Activated CD8-positive, alpha-beta memory T cell treated with anti-CD3 and anti-CD28 coated beads, Interleukin-2, amount 50 U/mL, for 24 hours (primary cell): Measurements from ENCODE around the gene DUSP7.
"Not testable (repeated sequence)": the region's sequence is repeated elsewhere in the genome, so short reads cannot be mapped to it uniquely, and the experiment has no call there.

Experiments used
- DNase-seq: peaks from one replicate; pipeline ENCODE4 v3.0.0-alpha.2; 2020; ENCODE audit errors: extremely low read depth

The DUSP7 gene

DNA sequence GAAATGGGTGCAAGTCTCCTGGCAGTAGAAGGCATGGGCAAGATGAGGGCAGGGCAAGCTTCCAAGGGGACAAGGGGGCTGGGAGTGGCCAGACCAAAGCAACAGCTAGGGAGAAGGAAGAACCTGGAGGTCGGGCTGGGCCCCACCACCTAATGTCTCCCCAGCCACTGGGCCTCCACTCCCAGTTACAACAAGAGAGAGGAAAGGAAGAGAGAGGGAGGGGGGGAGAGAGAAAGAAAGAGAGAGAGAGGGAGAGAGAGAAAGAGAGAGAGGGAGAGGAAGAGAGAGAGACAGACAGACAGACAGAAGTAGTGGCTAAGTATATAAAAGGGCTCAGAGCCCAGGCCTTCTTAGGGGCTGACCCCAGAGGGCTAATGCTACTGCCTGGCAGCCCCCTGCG, 6.9 kb downstream of the DUSP7 start:
- DNase-seq: no peak

DNA sequence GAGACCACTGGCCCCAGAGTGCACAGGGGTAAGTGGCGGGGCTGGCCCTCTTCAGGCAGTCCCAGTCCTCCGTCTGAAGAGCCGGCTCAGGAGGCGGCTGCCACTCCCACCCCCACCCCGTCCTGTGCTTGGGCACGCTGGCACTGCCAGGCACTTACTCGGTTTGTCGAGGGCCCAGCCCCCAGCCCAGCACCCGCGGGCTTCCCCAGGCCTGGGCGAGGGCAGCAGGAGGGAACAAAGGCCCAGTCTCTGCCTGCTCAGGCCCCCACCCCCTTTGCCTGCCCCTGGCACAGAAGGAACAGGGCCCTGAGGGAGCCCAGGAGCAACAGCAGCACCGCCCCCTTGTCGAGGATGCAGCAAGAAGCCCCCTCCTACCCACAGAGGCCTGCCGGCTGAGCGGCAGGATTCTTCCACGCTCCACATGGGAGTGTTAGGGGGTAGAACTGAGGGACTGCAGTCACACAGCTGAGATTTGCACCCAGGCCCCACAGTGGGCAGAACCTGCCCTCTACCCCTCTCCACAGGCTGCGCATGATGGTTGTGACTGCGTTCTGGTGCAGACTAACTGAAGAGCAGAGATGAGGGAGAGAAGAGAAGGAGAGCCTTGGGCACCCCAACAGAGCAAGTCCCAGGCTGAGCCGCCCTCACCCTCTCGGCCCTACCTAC, 8.9 kb downstream of the DUSP7 start:
- no peak for DNase-seq

DNA sequence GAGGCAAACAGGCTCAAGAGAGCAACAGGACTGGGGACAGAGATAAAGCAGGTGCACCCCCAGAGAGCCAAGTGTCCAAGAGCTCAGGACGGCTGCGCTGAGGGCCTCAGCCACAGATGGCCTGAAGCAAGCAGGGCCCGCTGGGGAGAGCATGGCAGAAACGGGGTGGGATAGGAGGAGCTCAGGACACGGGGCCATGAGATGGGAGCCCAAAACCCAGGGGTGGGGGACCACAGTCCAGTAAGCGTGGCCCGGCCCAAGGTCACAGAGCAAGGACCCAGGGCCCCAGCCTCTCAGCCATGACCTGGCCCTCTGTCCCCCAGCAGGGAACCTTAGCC, 9.5 kb downstream of the DUSP7 start:
- DNase-seq: no peak

DNA sequence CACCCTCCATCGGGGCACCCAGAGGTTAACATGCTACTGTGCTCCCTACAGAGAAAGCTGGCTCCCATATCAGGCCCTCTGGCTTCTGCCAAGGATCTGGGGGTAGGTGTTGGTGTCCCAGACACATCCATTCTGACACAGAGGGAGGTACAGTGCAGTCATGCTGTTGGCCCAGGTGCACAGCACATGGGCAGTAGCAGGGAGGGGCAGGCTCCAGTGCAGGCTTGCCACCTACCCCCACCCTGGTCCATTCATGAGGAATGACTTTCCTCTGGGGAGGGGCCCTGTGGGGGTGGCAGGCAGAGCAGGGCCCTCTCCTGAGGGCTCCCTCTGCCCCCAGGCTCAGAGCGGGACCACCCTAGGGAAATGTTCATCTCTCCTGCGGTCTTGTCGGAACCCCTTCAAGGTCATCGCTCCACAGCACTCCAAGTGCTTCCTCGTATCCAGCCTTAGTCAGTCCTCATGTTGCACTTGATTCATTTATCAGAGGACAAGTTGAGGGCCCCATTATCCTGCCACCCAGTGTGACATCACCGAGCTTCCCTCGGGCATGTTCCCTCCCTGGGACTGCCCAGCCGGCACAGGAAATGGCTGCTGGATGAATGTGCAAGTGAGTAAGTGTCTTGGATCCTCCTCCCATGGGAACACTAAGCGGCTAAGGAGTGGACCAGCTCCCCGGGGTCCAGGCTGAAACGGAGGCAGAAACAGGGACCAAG, 10.0 kb downstream of the DUSP7 start:
- no peak for DNase-seq

DNA sequence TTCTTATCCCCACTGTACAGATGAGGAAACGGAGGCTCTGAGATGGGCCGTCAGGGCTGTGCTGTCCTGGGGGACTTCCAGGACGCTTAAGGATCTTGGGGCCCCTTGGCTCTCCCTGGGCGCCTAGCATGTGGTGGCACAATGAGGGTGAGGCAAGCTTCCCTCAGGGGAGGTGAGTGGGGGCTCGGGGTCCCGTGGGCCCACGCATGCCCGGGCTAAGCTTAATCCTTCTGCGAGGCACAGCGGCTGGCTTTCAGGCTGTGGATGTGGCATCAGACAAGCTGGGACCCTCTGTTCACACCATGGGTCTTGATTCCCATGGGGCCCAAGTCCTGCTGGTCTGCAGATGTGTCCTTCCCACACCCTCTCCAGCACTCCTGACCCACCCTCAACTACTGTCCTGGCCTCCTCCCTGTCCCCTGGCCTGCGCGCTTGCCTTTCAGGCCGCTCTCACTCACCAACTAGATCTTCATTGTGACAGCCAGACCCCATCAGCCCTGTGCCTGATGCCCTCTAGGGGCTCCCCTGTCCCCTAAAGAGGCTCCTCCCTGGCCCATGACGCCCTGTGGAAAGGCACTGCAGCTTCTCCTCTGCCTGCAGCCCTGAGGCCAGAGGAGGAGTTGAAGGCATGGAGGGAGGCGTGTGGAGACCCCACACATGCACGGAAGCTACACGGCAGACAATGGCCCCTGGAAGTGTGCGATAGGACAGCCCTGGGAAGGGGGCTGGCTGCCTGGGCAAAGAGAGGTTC, 11.3 kb downstream of the DUSP7 start:
- DNase-seq: no peak

DNA sequence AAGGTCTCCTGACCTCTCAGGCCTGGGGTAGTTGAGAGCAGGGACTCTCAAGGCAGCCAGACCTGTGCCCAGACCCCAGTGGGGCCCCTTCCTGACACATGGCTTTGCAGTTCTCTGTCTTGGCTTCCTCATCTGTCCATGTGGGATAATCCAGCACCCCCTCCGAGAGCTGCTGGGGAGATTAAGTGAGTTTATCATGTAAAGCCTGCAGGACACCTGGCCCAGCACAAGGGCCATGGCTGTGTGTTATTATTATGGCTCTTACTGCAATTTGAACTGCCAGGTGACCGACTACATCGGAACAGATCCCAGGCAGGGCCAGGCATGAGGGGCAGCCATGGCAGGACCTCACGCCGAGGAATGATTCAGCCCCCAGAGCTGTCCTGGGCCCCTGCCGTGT, 12.6 kb downstream of the DUSP7 start:
- no peak for DNase-seq

DNA sequence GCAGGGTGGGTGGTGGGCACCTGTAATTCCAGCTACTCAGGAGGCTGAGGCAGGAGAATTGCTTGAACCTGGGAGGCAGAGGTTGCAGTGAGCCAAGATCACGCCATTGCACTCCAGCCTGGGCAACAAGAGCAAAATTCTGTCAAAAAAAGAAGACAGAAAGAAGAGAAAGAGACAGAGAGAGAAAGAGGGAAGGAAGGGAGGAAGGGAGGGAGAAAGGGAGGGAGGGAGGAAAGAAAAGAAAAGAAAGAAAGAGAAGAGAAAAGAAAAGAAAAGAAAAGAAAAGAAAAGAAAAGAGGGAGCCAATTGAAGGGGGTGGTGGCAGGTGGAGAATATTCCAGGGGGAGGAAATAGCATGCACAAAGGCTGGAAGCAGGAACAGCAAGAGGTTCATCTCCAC, 13.3 kb downstream of the DUSP7 start:
- not testable (repeated sequence) for DNase-seq

DNA sequence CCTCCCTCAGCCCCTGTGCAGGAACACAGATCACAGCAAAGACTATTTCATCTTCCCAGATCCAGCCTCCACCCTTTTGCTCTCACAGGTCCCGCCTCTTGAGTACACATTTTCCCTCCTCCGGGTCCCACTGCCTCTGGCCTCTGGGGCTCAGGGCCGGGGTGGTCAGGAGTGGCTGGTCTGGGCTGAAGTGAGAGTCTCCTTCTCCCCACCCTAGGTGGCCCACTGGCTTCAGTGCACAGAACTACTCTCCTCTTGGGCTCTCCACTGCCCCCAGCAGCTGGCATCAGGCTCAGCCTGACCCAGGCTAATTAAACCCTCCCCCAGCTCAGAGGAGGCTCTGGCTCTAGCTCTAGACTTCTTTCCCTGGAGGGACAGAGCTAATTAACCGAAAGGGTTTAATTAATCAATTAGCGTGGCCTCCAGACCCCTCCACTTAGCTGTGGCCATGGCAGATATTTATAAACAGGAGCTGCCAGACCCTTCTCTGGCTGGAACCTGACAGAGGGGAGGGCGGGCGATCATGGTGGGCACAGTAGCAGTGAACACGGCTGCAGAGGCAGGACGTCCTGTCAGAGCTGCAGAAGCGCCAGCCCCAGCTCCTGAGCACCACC, 15.1 kb downstream of the DUSP7 start:
- DNase-seq: no peak

DNA sequence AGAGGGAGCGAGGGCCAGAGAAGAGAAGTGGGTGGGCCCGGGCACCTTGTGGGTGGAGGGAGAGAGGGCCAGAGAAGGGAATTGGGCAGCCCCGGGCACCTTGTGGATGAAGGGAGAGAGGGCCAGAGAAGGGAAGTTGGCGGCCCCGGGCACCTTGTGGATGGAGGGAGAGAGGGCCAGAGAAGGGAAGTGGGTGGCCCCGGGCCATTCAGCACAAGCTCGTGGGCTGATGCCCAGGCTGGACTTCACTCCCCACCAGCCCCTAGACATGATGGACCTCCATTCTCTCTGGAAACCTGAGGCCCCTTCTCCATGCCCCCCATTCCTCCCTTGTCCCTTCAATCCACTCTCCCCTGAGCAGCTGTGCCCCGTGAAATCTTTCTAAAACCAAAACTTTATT, 15.8 kb downstream of the DUSP7 start:
- no peak for DNase-seq

DNA sequence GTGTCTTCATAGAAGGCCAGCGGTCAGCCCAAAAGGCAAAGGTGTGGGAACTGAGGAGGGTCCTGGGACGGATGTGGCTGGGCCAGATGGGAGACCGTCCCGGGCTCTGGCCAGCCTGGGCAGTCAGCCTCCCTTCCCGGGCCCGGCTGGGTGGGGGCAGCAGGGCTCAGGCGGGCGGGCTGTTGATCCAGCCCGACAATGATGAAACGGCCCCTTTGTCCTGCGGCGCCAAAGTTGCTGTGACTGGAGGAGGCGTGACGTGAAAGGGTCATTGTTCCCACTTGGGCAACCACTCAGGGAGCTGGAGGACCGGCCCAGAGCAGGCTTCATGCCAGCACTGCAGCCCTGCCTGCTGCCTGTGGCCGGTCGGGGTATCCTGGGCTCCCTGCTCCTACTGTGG, 16.5 kb downstream of the DUSP7 start:
- DNase-seq: no peak

DNA sequence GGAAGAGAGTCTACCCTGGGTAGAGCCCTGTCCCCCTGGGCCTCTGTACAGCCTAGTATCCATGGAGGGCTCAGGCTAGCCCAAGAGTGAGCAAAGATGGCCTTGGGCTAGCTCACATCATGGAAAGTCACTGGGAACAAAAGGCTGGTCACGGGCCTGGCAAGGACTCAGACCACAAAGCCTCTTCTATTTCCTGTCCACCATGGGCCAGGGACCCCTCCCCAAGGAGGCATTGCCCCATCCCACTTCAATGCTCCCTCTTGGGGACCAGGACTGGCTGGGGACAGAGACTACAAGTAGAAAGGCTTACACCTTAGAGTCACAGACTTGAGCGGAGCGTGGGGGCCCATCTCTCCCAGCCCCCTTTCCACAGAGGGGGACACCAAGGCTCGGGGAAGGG, 16.9 kb downstream of the DUSP7 start:
- DNase-seq: no peak

DNA sequence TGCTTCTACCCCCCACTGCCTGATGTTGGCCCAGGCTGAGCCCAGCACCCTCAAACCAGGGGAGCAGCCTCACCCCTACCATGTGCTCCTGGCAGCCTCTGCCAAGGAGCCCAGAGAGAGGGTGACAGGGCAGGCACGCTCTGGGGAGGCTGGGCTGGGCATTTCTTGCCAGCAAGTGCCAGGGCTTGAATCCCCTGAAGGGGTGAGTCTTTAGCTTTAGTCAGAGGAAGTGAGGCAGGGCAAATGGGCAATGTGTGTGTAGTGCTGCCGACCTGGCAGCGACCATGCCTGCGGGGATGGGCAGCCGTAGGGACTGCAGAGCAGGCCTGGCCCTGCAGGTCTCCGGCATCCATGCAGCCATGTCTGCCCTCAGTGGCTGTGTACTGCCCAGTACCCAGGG, 18.1 kb downstream of the DUSP7 start:
- no peak for DNase-seq

DNA sequence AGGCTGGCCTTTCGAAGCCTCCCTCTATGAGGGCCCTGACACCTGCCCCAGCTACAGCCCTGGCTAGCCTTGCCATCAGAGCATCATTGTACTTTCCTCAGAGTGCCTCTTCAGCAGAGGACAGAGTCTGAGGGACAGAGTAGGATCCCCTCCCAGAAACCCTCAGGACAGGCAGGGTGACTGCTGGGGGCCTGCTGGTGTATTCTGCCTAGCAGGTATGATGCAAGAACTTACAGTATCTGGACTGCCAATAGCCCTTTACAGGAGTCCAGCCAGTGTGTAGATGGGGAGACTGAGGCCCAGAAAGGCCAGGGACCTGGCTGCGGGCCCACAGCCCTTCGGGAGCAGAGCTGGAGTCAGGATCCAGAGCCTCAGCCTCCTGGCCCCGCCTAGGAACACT, 19.1 kb downstream of the DUSP7 start:
- DNase-seq: no peak

DNA sequence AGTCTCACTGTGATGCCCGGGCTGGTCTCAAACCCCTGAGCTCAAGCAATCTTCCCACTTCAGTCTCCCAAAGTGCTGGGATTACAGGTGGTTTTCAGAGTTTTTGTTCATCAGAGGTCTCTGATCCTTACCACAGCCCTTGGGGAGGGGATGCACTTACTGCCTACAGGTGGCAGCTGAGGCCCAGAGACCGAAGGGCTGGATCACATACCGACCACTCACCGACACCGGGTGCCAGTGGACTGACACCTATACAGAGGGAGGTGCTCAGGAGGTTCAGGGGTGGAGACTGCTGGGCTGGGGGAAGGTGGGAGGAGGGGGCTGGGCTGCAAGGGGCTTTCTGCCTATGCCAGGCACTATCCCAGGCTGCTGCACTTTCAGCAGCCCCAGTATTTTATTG, 19.5 kb downstream of the DUSP7 start:
- DNase-seq: no peak

DNA sequence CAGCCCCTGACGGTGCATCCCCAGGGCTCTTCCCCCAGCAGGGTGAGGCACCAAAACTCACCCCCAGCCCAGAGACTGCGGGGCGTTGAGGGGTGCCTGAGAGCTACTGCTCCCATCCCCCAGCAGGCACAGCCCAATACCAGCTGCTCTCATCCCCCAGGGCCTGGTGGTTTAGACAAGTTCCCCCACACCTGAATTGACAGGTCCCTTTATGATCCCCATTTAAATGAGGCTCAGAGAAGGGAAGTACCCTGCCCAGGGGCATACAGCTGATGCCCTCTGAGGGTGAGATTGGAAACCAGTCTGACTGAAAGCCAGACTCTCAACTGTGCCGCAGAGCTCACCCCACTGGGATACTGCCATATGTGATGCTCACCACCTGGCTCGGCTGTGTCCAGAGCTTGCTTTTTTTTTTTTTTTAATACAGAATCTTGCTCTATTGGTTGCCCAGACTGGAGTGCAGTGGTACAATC, 20.1 kb downstream of the DUSP7 start:
- DNase-seq: no peak

DNA sequence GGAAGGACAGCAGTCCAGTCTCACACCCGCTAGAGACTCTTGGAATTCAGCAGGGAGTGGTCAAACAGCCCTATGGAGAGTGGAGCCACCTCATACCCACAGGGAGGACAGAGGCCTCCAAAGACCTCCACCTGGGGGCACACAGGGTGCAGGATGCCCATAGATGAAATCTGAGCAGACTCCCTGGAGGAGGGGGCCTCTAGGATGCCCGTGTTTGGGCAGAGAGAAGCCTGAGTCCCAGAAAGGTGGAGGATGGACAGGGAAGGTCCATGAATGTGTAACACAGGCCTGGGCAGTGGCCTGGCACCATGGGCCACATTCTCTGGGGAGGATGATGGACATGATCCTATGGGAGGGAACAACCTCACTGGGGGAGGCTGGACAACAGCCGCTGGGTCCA, 21.7 kb downstream of the DUSP7 start:
- DNase-seq: no peak

DNA sequence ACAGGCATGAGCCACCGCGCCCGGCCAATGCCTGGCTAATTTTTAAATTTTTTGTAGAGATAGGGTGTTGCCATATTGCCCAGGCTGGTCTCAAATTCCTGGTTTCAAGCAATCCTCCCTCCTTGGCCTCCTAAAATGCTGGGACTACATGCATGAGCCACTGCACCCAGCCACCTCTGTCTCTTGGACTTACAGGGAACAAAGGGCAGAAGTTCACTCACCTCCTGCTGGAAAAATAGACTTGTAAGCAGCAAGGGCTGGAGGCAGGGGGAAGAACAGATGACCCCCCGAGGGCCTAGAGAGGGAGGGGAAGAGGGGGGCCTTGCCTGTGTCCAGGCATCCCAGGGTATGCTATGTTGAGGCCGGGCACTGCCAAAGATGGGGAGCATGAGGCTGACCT, 22.2 kb downstream of the DUSP7 start:
- DNase-seq: no peak

DNA sequence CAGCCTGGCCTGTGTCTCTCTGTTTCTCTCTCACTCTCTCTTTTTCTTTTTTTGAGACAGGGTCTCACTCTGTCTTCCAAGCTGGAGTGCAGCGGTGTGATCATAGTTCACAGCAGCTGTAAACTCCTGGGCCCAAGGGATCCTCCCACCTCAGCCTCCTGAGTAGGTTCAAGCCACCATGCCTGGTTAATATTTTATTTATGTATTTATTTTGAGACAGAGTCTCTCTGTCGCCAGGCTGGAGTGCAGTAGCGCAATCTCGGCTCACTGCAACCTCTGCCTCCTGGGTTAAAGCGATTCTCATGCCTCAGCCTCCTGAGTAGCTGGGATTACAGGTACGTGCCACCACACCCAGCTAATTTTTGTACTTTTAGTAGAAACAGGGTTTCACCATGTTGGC, 22.6 kb downstream of the DUSP7 start:
- DNase-seq: not testable (repeated sequence)

DNA sequence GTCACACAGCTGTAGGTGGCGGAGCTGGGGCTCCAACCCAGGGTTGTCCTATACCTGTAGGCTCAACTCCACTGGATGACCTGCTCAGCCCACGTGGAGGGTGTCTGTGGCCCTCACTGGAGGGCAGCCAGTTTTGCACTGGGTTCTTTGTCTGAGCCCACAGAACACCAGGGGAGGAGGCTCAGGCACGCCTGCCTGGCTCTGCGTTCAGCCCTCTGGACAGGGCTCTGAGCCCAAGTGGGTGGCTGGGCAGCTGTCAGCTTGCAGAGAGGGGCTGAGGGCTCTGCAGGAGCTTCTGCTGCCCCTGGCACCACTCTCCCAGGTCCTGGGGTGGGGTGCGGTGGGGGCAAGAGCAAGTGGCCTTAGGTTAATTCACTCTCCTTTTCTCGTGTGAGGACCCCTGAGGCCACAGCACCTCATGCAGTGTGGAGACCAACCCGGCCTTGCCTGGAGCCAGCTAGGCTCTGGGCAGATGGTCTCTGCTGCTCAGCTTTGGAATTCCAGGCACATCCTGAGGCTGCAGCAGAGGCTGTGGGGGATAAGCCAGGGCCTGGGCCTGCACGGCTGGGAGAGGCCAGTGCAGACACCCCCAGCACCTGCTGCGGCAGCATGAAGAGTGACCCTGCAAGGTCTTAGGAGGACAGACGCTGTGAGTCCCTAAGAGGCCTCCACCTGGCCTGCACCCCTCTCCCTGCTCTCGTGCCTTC, 23.5 kb downstream of the DUSP7 start:
- no peak for DNase-seq

DNA sequence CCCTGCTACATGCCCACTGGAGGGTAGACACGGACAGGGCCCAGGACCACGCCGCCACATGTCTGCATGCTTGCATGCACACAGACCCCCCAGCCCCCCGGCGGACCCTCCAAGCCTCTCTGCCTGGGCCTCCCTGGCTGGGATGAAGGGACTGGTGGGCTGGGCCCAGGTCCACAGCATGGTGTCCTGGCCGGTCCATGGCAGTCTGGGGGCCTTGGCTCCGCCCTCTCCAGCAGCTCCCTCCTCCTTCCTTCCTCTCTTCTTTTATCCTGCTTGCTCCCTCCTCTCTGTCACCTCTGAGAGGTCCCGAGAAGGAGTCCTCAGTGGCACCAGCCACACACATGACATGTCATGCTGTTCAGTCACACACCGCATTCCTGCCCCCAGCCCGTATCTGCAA, 24.5 kb downstream of the DUSP7 start:
- DNase-seq: no peak

DNA sequence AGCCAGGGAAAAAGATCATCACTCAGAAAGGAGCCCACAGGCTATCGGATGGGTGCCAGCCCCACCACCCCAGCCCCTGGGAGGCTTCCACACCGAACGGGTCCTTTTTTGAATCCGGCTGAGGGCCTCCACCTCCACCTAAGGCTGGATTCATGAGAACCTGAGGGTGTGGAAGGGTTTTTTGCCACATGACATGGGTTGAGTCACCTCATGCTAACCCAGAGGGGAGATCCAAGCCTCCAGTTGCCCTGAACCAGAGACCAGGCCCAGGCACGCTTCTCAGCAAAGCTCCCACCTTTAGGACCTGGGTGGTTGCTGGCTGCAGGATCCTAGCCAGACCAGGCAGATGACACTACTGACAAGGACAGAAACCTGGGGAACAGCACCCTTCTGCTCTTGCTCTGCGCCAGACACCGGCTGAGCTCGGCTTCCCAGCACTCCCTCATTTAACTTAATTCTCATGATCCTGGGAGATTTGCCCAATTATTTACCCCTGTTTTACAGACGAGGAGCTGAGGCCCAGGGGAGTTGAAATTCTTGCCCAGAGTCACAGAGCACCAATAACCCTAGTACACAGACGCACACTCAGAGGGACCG, 25.6 kb downstream of the DUSP7 start:
- no peak for DNase-seq

DNA sequence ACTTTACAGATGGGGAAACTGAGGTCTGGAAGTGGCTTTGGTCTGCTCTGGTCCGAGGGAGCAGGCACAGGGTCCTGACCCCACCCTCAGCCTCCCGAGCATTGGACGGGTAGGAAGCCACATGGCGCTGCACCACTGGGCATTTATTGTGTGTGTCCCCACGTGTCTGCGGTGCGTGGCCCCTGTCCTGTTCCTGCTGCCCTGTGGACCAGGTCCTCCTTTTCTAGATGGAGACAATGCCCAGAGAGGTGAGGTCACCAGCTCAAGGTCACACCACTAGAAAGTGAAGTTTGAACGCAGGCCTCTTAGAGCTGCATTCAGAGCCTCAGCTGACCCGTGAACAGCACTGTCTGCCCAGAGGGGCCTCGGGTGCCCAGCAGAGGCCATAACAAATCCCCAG, 26.8 kb downstream of the DUSP7 start:
- DNase-seq: no peak
